K562 (cell line): ENCODE results near the gene ISM1. TPM values are rescaled to one million over a fixed set of nuclear protein-coding genes. Genes with fewer than 3 reads are reported as not detected.

ENCODE experiments used
- ATAC-seq: fragments of 200-7000 bp; cut with Tn5 transposase; 3 replicates; pipeline ENCODE4 v1.9.1; 2020; ENCODE audit warnings: moderate library complexity
- BruUV-seq: library from RNA; stranded (reverse); fragments of 400-500 nt; replicated peaks from 2 replicates; lab custom pipeline; 2021; lab: Mats Ljungman, UMichigan
- CTCF ChIA-PET: fragments of 300-600 bp; formaldehyde crosslinking; extraction: SDS; loops from one replicate; lab custom pipeline; 2021; ENCODE audit warnings: low intra/inter-chr PET ratio; lab: Yijun Ruan, JAX
- POLR2A ChIA-PET: fragments of 300-600, 350-650 bp; sonication (Branson Sonifier 250); formaldehyde crosslinking; extraction: SDS; loops from one replicate; lab custom pipeline; 2021; ENCODE audit warnings: antibody characterized with exemption, inconsistent platforms; lab: Yijun Ruan, JAX
- DNase-seq, 4 experiments: peaks; one replicate each; pipeline versions ENCODE4 v3.0.0 to v3.0.0-alpha.2; 2011 to 2018; ENCODE audit warnings: low spot score in 3 of 4, mixed read lengths in 3 of 4; ENCODE audit errors: extremely low read depth in 1 of 4
- FAIRE-seq: peaks from 2 replicates; lab custom pipeline; 2011; peaks lifted over from hg19 to GRCh38; lab: Jason Lieb, UNC
- H2AFZ ChIP-seq: 2 replicates; pipeline ENCODE4 v1.6.0; 2011; ENCODE audit warnings: low read depth, low read length, control low read depth, inconsistent platforms
- H3K27ac ChIP-seq: fragments of 200-600 bp; 3 replicates; pipeline ENCODE4 v1.8.0; 2011; ENCODE audit warnings: low read depth, mild to moderate bottlenecking, control low read depth, inconsistent platforms, low read length, moderate library complexity, mixed read lengths; ENCODE audit errors: extremely low read depth
- H3K27me3 ChIP-seq, 2 experiments: fragments of 300-600 bp in 1 of 2; 2 replicates in 1 of 2; 3 replicates in 1 of 2; pipeline versions ENCODE4 v1.6.0 to v1.8.0; 2011; ENCODE audit warnings: inconsistent platforms in 2 of 2, low read length in 2 of 2, mild to moderate bottlenecking in 1 of 2, mixed read lengths in 1 of 2, moderate library complexity in 1 of 2; ENCODE audit not compliant: control insufficient read depth in 2 of 2, insufficient read depth in 2 of 2
- H3K36me3 ChIP-seq: fragments of 300-600 bp; 3 replicates; pipeline ENCODE4 v1.8.0; 2011; ENCODE audit warnings: mild to moderate bottlenecking, low read length, inconsistent platforms; ENCODE audit not compliant: control insufficient read depth, insufficient read depth
- H3K4me1 ChIP-seq, 2 experiments: fragments of 200-600 bp in 1 of 2; replicated peaks in 1 of 2; 2 replicates in 1 of 2; 3 replicates in 1 of 2; pipeline versions ENCODE4 v1.5.1 to v1.8.0; 2011; ENCODE audit warnings: inconsistent platforms in 2 of 2, low read length in 2 of 2, mild to moderate bottlenecking in 1 of 2, mixed read lengths in 1 of 2, moderate library complexity in 1 of 2; ENCODE audit not compliant: control insufficient read depth in 2 of 2, insufficient read depth in 2 of 2
- H3K4me2 ChIP-seq: 2 replicates; pipeline ENCODE4 v1.6.1; 2011; ENCODE audit warnings: low read length, control low read depth, inconsistent platforms, mixed read lengths; ENCODE audit not compliant: insufficient read depth
- H3K4me3 ChIP-seq: fragments of 200-600 bp; sonication (generic), shearing (Covaris generic); 2 replicates; pipeline ENCODE4 v1.5.1; 2016; ENCODE audit warnings: control low read depth, inconsistent platforms
- H3K79me2 ChIP-seq: fragments of 200-600 bp; 3 replicates; pipeline ENCODE4 v1.8.0; 2011; ENCODE audit warnings: low read length, inconsistent platforms; ENCODE audit not compliant: control insufficient read depth, insufficient read depth
- H3K9ac ChIP-seq, 2 experiments: 2 replicates each; pipeline versions ENCODE4 v1.6.0 to v1.6.1; 2011; ENCODE audit warnings: low read depth in 2 of 2, low read length in 2 of 2, control low read depth in 1 of 2, inconsistent platforms in 1 of 2, mild to moderate bottlenecking in 1 of 2, mixed read lengths in 1 of 2; ENCODE audit not compliant: insufficient read depth in 1 of 2
- H3K9me1 ChIP-seq: one replicate; pipeline ENCODE4 v1.6.0; 2011; ENCODE audit warnings: inconsistent platforms, mild to moderate bottlenecking, low read length, moderate library complexity; ENCODE audit not compliant: control insufficient read depth, insufficient read depth
- H3K9me3 ChIP-seq: replicated peaks from 2 replicates; pipeline ENCODE4 v1.5.1; 2011; ENCODE audit warnings: low read depth, low read length, inconsistent platforms; ENCODE audit not compliant: control insufficient read depth, insufficient read depth
- H4K20me1 ChIP-seq: replicated peaks from 2 replicates; pipeline ENCODE4 v1.6.1; 2011; ENCODE audit warnings: low read length, inconsistent platforms, mixed read lengths; ENCODE audit not compliant: control insufficient read depth, insufficient read depth
- ATF7 ChIP-seq: fragments of 450-650 bp; IDR thresholded peaks from 2 replicates; pipeline ENCODE4 v1.7.1; 2014; ENCODE audit warnings: mild to moderate bottlenecking, moderate library complexity
- BRD4 ChIP-seq: fragments of 200-600 bp; sonication (generic); IDR thresholded peaks from 2 replicates; pipeline ENCODE4 v1.6.1; 2017; ENCODE audit warnings: inconsistent platforms
- CEBPZ ChIP-seq: fragments of 150-350 bp; IDR thresholded peaks from 2 replicates; pipeline ENCODE4 v1.6.1; 2014; ENCODE audit warnings: low read depth, mild to moderate bottlenecking, low read length, borderline replicate concordance
- E2F5 ChIP-seq: sonication (generic); formaldehyde crosslinking; IDR thresholded peaks from 2 replicates; pipeline ENCODE4 v1.8.0; 2022; ENCODE audit warnings: mild to moderate bottlenecking, missing genetic modification reagents
- FOXM1 ChIP-seq, 2 experiments: fragments of 450-650 bp in 1 of 2; sonication (generic) in 1 of 2; formaldehyde crosslinking in 1 of 2; IDR thresholded peaks; 2 replicates each; pipeline versions ENCODE4 v1.6.1 to v1.9.0; 2017 to 2022; ENCODE audit warnings: low read depth in 2 of 2, mild to moderate bottlenecking in 2 of 2, missing genetic modification reagents in 1 of 2, moderate library complexity in 1 of 2
- IRF1 ChIP-seq: sonication (generic); formaldehyde crosslinking; IDR thresholded peaks from 2 replicates; pipeline ENCODE4 v1.8.0; 2022; ENCODE audit warnings: missing genetic modification reagents, mild to moderate bottlenecking, borderline replicate concordance
- MEIS2 ChIP-seq: fragments of 450-650 bp; IDR thresholded peaks from 2 replicates; pipeline ENCODE4 v1.6.1; 2014; ENCODE audit warnings: mild to moderate bottlenecking; ENCODE audit not compliant: partially characterized antibody
- NFE2L1 ChIP-seq: fragments of 450-650 bp; IDR thresholded peaks from 2 replicates; pipeline ENCODE4 v1.6.1; 2016; ENCODE audit warnings: missing genetic modification characterization, low read depth, mild to moderate bottlenecking, missing compliant biosample characterization, moderate library complexity, borderline replicate concordance
- PTBP1 ChIP-seq: fragments of 200-400 bp; formaldehyde crosslinking; IDR thresholded peaks from 2 replicates; pipeline ENCODE4 v1.6.1; 2017; ENCODE audit warnings: low read depth, low read length
- RBM14 ChIP-seq: fragments of 200-400 bp; formaldehyde crosslinking; IDR thresholded peaks from 2 replicates; pipeline ENCODE4 v1.6.1; 2018; ENCODE audit warnings: low read depth, mild to moderate bottlenecking, low read length, moderate library complexity, borderline replicate concordance; ENCODE audit not compliant: insufficient read depth
- TRIM25 ChIP-seq: fragments of 450-650 bp; IDR thresholded peaks from 2 replicates; pipeline ENCODE4 v1.7.0; 2016; ENCODE audit warnings: borderline replicate concordance
- ZC3H11A ChIP-seq: IDR thresholded peaks from 2 replicates; pipeline ENCODE4 v1.6.1; 2012; ENCODE audit warnings: low read depth, low read length, improper control_type of control experiment
- ZNF384 ChIP-seq: IDR thresholded peaks from 2 replicates; pipeline ENCODE4 v1.6.1; 2012; ENCODE audit warnings: low read depth, low read length, improper control_type of control experiment
- WGBS: fragments of 100-300 bp; shearing (Covaris generic); methylation state at CpG from one replicate; pipeline ENCODE4 v1.1.6; 2016; ENCODE audit warnings: low coverage, mixed read lengths; ENCODE audit not compliant: insufficient coverage; ENCODE audit errors: missing lambda C conversion rate; 5-methylcytosine and 5-hydroxymethylcytosine counted together
- in situ Hi-C: fragments of 300-500 bp; cut with MboI; formaldehyde crosslinking; loops from 4 replicates; pipeline ENCODE4 v1.15.0; 2018; ENCODE audit warnings: inconsistent platforms, mixed read lengths
- intact Hi-C: fragments of 100-400 bp; cut with micrococcal nuclease; formaldehyde crosslinking; loops from 2 replicates; pipeline ENCODE4 v1.14.2; 2022
- polyA plus RNA-seq, 8 experiments: library from polyadenylated mRNA; depleted of rRNA in 4 of 8; stranded (reverse) in 5 of 8; unstranded in 3 of 8; fragments of >200 nt; fragmentation: Nextera tagmentation in 2 of 8; fragmentation: Illumina TruSeq in 1 of 8; extraction: Ambion mirVana in 2 of 8; extraction: Trizol in 1 of 8; gene quantifications; 2 replicates each; pipeline versions ENCODE4 v1.2.1 to v1.2.3, GENCODE V29; 2011 to 2014; ENCODE audit warnings: inconsistent platforms in 1 of 8, missing spikeins in 1 of 8
- total RNA-seq, 7 experiments: library from RNA; depleted of rRNA in 6 of 7; stranded (reverse); fragments of >200 nt in 6 of 7; fragmentation: Illumina TruSeq in 2 of 7; extraction: Trizol in 2 of 7; gene quantifications; 2 replicates each; pipeline versions ENCODE4 v1.2.1 to v1.2.3, GENCODE V29; 2011 to 2021; ENCODE audit warnings: low replicate concordance in 1 of 7

ISM1 gene
- total and polyA plus RNA-seq, 9 of the 15 experiments (the other 6 are each of a cell fraction or from before 2014, with no cell fraction given) = not detected

GRCh38 chr20:13274275-13274861, 53.3 kb downstream of the ISM1 start:
- CTCF ChIA-PET = no interaction called here
- ATAC-seq = no peak
- in situ Hi-C loops = no loop called here
- TF ChIP-seq ATF7 = no peak
- TF ChIP-seq E2F5 (CRISPR knock-in tag) = no peak
- no peak for TF ChIP-seq TRIM25
- TF ChIP-seq PTBP1 = no peak
- no peak for TF ChIP-seq ZNF384
- TF ChIP-seq IRF1 (CRISPR knock-in tag) = no peak
- TF ChIP-seq RBM14 = no peak
- TF ChIP-seq NFE2L1 (tag) = no peak
- TF ChIP-seq CEBPZ = no peak
- TF ChIP-seq FOXM1 (IDR thresholded peaks at IDR 0.05; ENCODE audit: low read depth) = no peak
- TF ChIP-seq FOXM1 (CRISPR knock-in tag; IDR thresholded peaks at IDR 0.05; ENCODE audit: low read depth) = no peak
- no peak for TF ChIP-seq ZC3H11A
- no peak for TF ChIP-seq BRD4
- TF ChIP-seq MEIS2 = no peak

More at GRCh38 chr20:13274275-13274861, 53.3 kb downstream of the ISM1 start:
- no peak for DNase-seq
- H2AFZ ChIP-seq = no peak overlapping the region
- FAIRE-seq = no peak
- no peaks in the 10 kb centered on the region for H3K4me1 ChIP-seq
- intact Hi-C loops = no loop called here
- H3K4me3 ChIP-seq = no peak overlapping the region
- no peaks in the 10 kb centered on the region for H3K36me3 ChIP-seq
- BruUV-seq = no TSS peak
- no peaks in the 10 kb centered on the region for H3K9me3 ChIP-seq
- WGBS = 1% methylated on average over 6 of the region's 18 CpGs
- no peaks in the 10 kb centered on the region for H3K9me1 ChIP-seq
- POLR2A ChIA-PET = interaction anchor here (1.5 kb wide), 1 partner anchor 10 kb away, joined by 4 read pairs; no protein-coding TSS in a partner anchor
- no peaks in the 10 kb centered on the region for H3K79me2 ChIP-seq
- H4K20me1 ChIP-seq = no peaks in the 10 kb centered on the region
- no peak overlapping the region for H3K9ac ChIP-seq
- 0 out of 5 replicates have a peak, but pooled peaks cover 0 to 4% of the 10 kb centered on the region in 2 experiments for H3K27me3 ChIP-seq
- H3K4me2 ChIP-seq = no peak overlapping the region
- no peak overlapping the region for H3K27ac ChIP-seq
